ENCODE measurements around the gene NCOA6. TPM values are rescaled to one million over a fixed set of nuclear protein-coding genes. Genes with fewer than 3 reads are reported as not detected.
A peak's percentile ranks its signal among the peaks of the same experiment; 100 is the strongest.

The NCOA6 gene
- total RNA-seq, 1 donor from 2014 or later, result 59.5 TPM

GRCh38 chr20:34691838-34692237 is 133.6 kb downstream of the NCOA6 start:
- H3K9me3 Mint-ChIP-seq, result no peaks in the 10 kb centered on the region

GRCh38 chr20:34689486-34689885 is 136.0 kb downstream of the NCOA6 start:
- peaks cover 8% of the 10 kb centered on the region for H3K27me3 Mint-ChIP-seq
- H3K4me1 Mint-ChIP-seq (ENCODE audit: unreplicated experiment), result no peaks in the 10 kb centered on the region
- no peak for TF ChIP-seq CTCF (conservative IDR thresholded peaks at IDR 0.05)
- H3K27ac Mint-ChIP-seq, result no peak overlapping the region
- no peak overlapping the region for H3K4me3 Mint-ChIP-seq
- no peaks in the 10 kb centered on the region for H3K36me3 Mint-ChIP-seq
- H3K9me3 Mint-ChIP-seq, result no peaks in the 10 kb centered on the region
- no peak for DNase-seq (ENCODE audit: extremely low spot score, unreplicated experiment)

More at GRCh38 chr20:34691838-34692237, 133.6 kb downstream of the NCOA6 start:
- Mint-ChIP-seq H3K4me1 (ENCODE audit: unreplicated experiment) (no peaks in the 10 kb centered on the region), H3K36me3 (peaks cover 3% of the 10 kb centered on the region), H3K27me3 (peaks cover 14% of the 10 kb centered on the region), H3K27ac (no peak overlapping the region), H3K4me3 (no peak overlapping the region)
- no peak for TF ChIP-seq CTCF (conservative IDR thresholded peaks at IDR 0.05)
- DNase-seq (ENCODE audit: extremely low spot score, unreplicated experiment), result no peak

- Mint-ChIP-seq H3K4me3 (no peak overlapping the region), H3K27ac (no peak overlapping the region), H3K36me3 (no peaks in the 10 kb centered on the region), H3K9me3 (no peaks in the 10 kb centered on the region), H3K4me1 (ENCODE audit: unreplicated experiment) (no peaks in the 10 kb centered on the region), H3K27me3 (no peaks in the 10 kb centered on the region)
- TF ChIP-seq CTCF (conservative IDR thresholded peaks at IDR 0.05), result no peak
- no peak for DNase-seq (ENCODE audit: extremely low spot score, unreplicated experiment)
These were observed 141.8 kb downstream of the NCOA6 start for GRCh38 chr20:34683667-34684066.

- Mint-ChIP-seq H3K36me3 (no peaks in the 10 kb centered on the region), H3K9me3 (no peaks in the 10 kb centered on the region), H3K27me3 (no peaks in the 10 kb centered on the region), H3K4me3 (peak overlapping the region; percentile 74), H3K27ac (peak overlapping the region; percentile 35), H3K4me1 (ENCODE audit: unreplicated experiment) (peaks cover 10% of the 10 kb centered on the region)
- DNase-seq (ENCODE audit: extremely low spot score, unreplicated experiment), result no peak
- TF ChIP-seq CTCF (conservative IDR thresholded peaks at IDR 0.05), result no peak
These were observed 144.8 kb downstream of the NCOA6 start for GRCh38 chr20:34680586-34681175.

- H3K9me3 Mint-ChIP-seq, result no peaks in the 10 kb centered on the region
- peak within 1 kb of the TSS; percentile 96 for H3K27ac Mint-ChIP-seq
- peaks cover 20% of the 10 kb centered on the region for H3K4me1 Mint-ChIP-seq (ENCODE audit: unreplicated experiment)
- DNase-seq (ENCODE audit: extremely low spot score, unreplicated experiment), result peak; percentile 100
- peak within 1 kb of the TSS; percentile 98 for H3K4me3 Mint-ChIP-seq
- TF ChIP-seq CTCF (conservative IDR thresholded peaks at IDR 0.05), result peak; percentile 63
- peaks cover 9% of the 10 kb centered on the region for H3K36me3 Mint-ChIP-seq
- no peaks in the 10 kb centered on the region for H3K27me3 Mint-ChIP-seq
These were observed 148.6 kb downstream of the NCOA6 start, which contains the start of gene PIGU for GRCh38 chr20:34676642-34677373. TSS of gene PIGU (minus strand) at chr20:34677092. CDS start at chr20:34677085, 7 bp downstream.

All from type B pancreatic cell (in vitro differentiated cells).